ENCODE data around the gene DHX38.

DHX38 gene

GRCh38 chr16:72124148-72124547, 30.5 kb downstream of the DHX38 start:
- Histone ChIP-seq H4K8ac (ENCODE audit: low read depth, low read length) (no peak overlapping the region), H2BK15ac (ENCODE audit: low read length) (peak overlapping the region; percentile 1), H3K27me3 (ENCODE audit: control insufficient read depth in 3 of 3, insufficient read depth in 3 of 3, low read depth in 1 of 3, low read length in 3 of 3) (no peaks in the 10 kb centered on the region), H3K18ac (ENCODE audit: low read length) (no peak overlapping the region), H2AK5ac (ENCODE audit: low read depth, low read length) (peak overlapping the region; percentile 8), H2BK12ac (ENCODE audit: low read length) (no peak overlapping the region), H3K4ac (ENCODE audit: low read length) (no peak overlapping the region), H3K23ac (ENCODE audit: low read depth, low read length, poor library complexity) (peak overlapping the region; percentile 18), H2BK5ac (ENCODE audit: low read length) (no peak overlapping the region), H3K14ac (ENCODE audit: low read length) (no peak overlapping the region), H2BK120ac (ENCODE audit: low read depth, low read length) (peak overlapping the region; percentile 27), H3K4me2 (ENCODE audit: insufficient read depth, low read length, poor library complexity, severe bottlenecking) (no peak overlapping the region), H4K91ac (ENCODE audit: low read depth, low read length, poor library complexity) (no peak overlapping the region), H3K36me3 (replicated peaks in 1 of 2; ENCODE audit: control insufficient read depth in 2 of 2, insufficient read depth in 2 of 2, low read length in 2 of 2) (peaks cover 0 to 5% of the 10 kb centered on the region in 2 donors), H3K27ac (replicated peaks; ENCODE audit: low read length) (no peak overlapping the region), H3K9me3 (replicated peaks in 1 of 2; ENCODE audit: control insufficient read depth in 2 of 2, insufficient read depth in 1 of 2, low read depth in 1 of 2, low read length in 2 of 2) (peaks cover 0 to 2% of the 10 kb centered on the region in 2 donors), H3K4me3 (ENCODE audit: low read length in 2 of 2) (no peak overlapping the region), H3K9ac (ENCODE audit: low read depth, low read length, poor library complexity) (no peak overlapping the region), H3K79me1 (ENCODE audit: low read depth, low read length) (no peaks in the 10 kb centered on the region), H2AFZ (ENCODE audit: low read length) (no peak overlapping the region), H3K4me1 (ENCODE audit: control insufficient read depth in 2 of 2, insufficient read depth in 1 of 2, low read depth in 1 of 2, low read length in 2 of 2) (peaks cover 6 to 13% of the 10 kb centered on the region in 2 donors)
- WGBS, 2 donors (ENCODE audit: extremely low coverage in 2 of 2, insufficient read length in 2 of 2, insufficient replicate concordance in 1 of 2) = no CpG with 5 or more reads among the region's 3 CpGs
- no peak for DNase-seq (ENCODE audit: low spot score)

DNA sequence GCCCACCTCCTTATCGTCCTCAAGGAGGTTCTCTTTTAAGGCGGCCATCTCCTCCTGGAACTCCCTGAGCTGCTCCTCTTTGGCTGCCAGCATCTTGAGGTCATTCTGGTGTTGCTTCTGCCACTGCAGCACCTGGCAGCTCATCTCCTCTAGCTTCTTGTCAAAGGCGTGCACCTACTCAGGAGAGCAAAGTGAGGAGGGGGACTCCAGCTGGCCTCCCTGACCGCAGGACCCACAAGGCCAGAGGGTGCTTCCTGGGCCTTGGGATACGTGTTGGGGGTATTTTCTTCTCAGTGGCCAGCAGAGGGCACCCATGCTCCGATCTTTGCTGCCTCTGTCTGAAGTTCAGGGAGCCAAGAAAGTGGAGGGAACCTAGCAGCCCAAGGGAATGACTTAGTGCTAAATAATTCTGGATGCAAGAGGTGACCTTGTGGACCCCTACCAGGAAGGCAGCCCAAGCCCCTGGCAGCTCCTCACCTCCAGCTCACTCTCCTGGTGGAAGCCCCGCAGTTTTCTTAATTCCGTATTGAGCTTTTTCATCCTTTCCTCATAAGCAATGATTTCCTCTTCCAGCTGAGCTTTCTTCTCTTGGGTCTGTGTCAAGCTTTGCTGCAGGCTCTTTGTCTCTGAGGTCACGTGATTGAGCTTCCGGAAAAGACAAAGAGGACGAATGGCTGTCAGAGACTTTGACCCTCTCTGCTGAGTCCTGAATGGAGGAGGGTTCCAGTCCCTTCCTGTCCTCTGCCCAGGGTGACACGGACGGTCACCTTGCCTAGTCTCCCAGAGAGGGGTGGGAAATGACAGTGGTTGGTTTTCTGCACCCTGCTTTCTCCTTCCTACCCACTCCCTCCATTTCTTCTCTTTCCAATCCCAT, 31.4 kb downstream of the DHX38 start:
- no peak overlapping the region for H4K91ac ChIP-seq (ENCODE audit: low read depth, low read length, poor library complexity)
- H3K4me3 ChIP-seq (ENCODE audit: low read length in 2 of 2) = no peak overlapping the region
- H3K4ac ChIP-seq (ENCODE audit: low read length) = no peak overlapping the region
- H2AFZ ChIP-seq (ENCODE audit: low read length) = peak overlapping the region; percentile 79
- H2BK15ac ChIP-seq (ENCODE audit: low read length) = peak overlapping the region; percentile 1
- no peaks in the 10 kb centered on the region for H3K79me1 ChIP-seq (ENCODE audit: low read depth, low read length)
- H3K36me3 ChIP-seq (replicated peaks in 1 of 2; ENCODE audit: control insufficient read depth in 2 of 2, insufficient read depth in 2 of 2, low read length in 2 of 2) = peaks cover 0 to 5% of the 10 kb centered on the region in 2 donors
- no CpG with 5 or more reads among the region's 13 CpGs for WGBS, 2 donors (ENCODE audit: extremely low coverage in 2 of 2, insufficient read length in 2 of 2, insufficient replicate concordance in 1 of 2)
- no peak overlapping the region for H3K27ac ChIP-seq (replicated peaks; ENCODE audit: low read length)
- peak overlapping the region; percentile 27 for H2BK120ac ChIP-seq (ENCODE audit: low read depth, low read length)
- peaks cover 6 to 13% of the 10 kb centered on the region in 2 donors for H3K4me1 ChIP-seq (ENCODE audit: control insufficient read depth in 2 of 2, insufficient read depth in 1 of 2, low read depth in 1 of 2, low read length in 2 of 2)
- no peak overlapping the region for H4K8ac ChIP-seq (ENCODE audit: low read depth, low read length)
- H3K9ac ChIP-seq (ENCODE audit: low read depth, low read length, poor library complexity) = no peak overlapping the region
- H3K14ac ChIP-seq (ENCODE audit: low read length) = no peak overlapping the region
- H2BK5ac ChIP-seq (ENCODE audit: low read length) = no peak overlapping the region
- H3K23ac ChIP-seq (ENCODE audit: low read depth, low read length, poor library complexity) = no peak overlapping the region
- no peak overlapping the region for H2BK12ac ChIP-seq (ENCODE audit: low read length)
- peak; percentile 71 for DNase-seq (ENCODE audit: low spot score)
- peak overlapping the region; percentile 8 for H2AK5ac ChIP-seq (ENCODE audit: low read depth, low read length)
- peak overlapping the region; percentile 15 for H3K18ac ChIP-seq (ENCODE audit: low read length)
- H3K4me2 ChIP-seq (ENCODE audit: insufficient read depth, low read length, poor library complexity, severe bottlenecking) = no peak overlapping the region
- peaks cover 0 to 2% of the 10 kb centered on the region in 2 donors for H3K9me3 ChIP-seq (replicated peaks in 1 of 2; ENCODE audit: control insufficient read depth in 2 of 2, insufficient read depth in 1 of 2, low read depth in 1 of 2, low read length in 2 of 2)
- H3K27me3 ChIP-seq (ENCODE audit: control insufficient read depth in 3 of 3, insufficient read depth in 3 of 3, low read depth in 1 of 3, low read length in 3 of 3) = no peaks in the 10 kb centered on the region

DNA sequence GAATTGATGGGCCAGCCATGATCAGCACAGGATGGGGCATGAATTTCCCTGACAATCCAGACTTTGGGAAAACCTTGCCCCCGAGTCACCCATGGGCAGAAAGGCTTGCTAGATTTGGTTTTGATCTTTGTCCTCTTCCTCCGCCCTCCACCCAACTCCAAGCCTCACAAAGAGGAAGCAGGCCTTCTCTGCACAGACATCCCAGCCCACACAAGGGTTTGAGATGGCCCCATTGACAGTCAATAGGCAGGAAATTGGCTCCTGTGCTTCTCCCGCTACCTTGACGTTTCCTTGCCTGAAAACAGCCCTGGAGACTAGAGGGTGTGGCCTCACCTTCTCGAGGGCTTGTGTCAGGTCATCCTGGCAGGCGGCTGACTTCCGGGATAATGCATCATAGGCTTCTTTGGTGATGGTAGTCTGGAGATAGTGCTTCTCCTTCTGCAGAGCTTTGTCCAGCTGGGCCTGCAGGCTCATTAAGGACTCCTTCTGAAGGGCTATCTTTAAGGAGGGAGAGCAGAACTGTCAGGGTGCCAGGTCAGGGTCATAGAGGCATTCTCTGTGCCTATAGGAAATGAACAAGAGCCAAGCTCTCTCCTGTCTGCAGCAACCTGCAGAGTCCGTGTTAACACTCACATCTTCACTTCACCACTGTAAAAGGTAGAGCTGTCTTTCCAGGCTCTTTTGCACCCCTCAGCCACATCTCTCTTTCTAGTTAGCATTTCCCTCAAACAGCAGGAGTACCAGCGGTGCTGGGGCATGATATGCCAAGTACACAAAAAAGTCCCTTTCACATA, 32.2 kb downstream of the DHX38 start:
- peak overlapping the region; percentile 79 for H2AFZ ChIP-seq (ENCODE audit: low read length)
- H2BK12ac ChIP-seq (ENCODE audit: low read length) = no peak overlapping the region
- H3K79me1 ChIP-seq (ENCODE audit: low read depth, low read length) = no peaks in the 10 kb centered on the region
- no peak for DNase-seq (ENCODE audit: low spot score)
- H3K4me2 ChIP-seq (ENCODE audit: insufficient read depth, low read length, poor library complexity, severe bottlenecking) = no peak overlapping the region
- no peak overlapping the region for H3K23ac ChIP-seq (ENCODE audit: low read depth, low read length, poor library complexity)
- peaks cover 6 to 13% of the 10 kb centered on the region in 2 donors for H3K4me1 ChIP-seq (ENCODE audit: control insufficient read depth in 2 of 2, insufficient read depth in 1 of 2, low read depth in 1 of 2, low read length in 2 of 2)
- no peak overlapping the region for H4K8ac ChIP-seq (ENCODE audit: low read depth, low read length)
- no peak overlapping the region for H3K4ac ChIP-seq (ENCODE audit: low read length)
- H3K9me3 ChIP-seq (replicated peaks in 1 of 2; ENCODE audit: control insufficient read depth in 2 of 2, insufficient read depth in 1 of 2, low read depth in 1 of 2, low read length in 2 of 2) = peaks cover 0 to 2% of the 10 kb centered on the region in 2 donors
- no peak overlapping the region for H3K27ac ChIP-seq (replicated peaks; ENCODE audit: low read length)
- no peak overlapping the region for H3K14ac ChIP-seq (ENCODE audit: low read length)
- no peak overlapping the region for H3K9ac ChIP-seq (ENCODE audit: low read depth, low read length, poor library complexity)
- H2BK15ac ChIP-seq (ENCODE audit: low read length) = no peak overlapping the region
- H2BK5ac ChIP-seq (ENCODE audit: low read length) = no peak overlapping the region
- no peak overlapping the region for H2BK120ac ChIP-seq (ENCODE audit: low read depth, low read length)
- no peak overlapping the region for H4K91ac ChIP-seq (ENCODE audit: low read depth, low read length, poor library complexity)
- peaks cover 0 to 5% of the 10 kb centered on the region in 2 donors for H3K36me3 ChIP-seq (replicated peaks in 1 of 2; ENCODE audit: control insufficient read depth in 2 of 2, insufficient read depth in 2 of 2, low read length in 2 of 2)
- WGBS, 2 donors (ENCODE audit: extremely low coverage in 2 of 2, insufficient read length in 2 of 2, insufficient replicate concordance in 1 of 2) = no CpG with 5 or more reads among the region's 9 CpGs
- H3K18ac ChIP-seq (ENCODE audit: low read length) = no peak overlapping the region
- H3K4me3 ChIP-seq (ENCODE audit: low read length in 2 of 2) = no peak overlapping the region
- no peak overlapping the region for H2AK5ac ChIP-seq (ENCODE audit: low read depth, low read length)
- no peaks in the 10 kb centered on the region for H3K27me3 ChIP-seq (ENCODE audit: control insufficient read depth in 3 of 3, insufficient read depth in 3 of 3, low read depth in 1 of 3, low read length in 3 of 3)

- Histone ChIP-seq H3K27me3 (ENCODE audit: control insufficient read depth in 3 of 3, insufficient read depth in 3 of 3, low read depth in 1 of 3, low read length in 3 of 3) (no peaks in the 10 kb centered on the region), H2AFZ (ENCODE audit: low read length) (no peak overlapping the region), H3K36me3 (replicated peaks in 1 of 2; ENCODE audit: control insufficient read depth in 2 of 2, insufficient read depth in 2 of 2, low read length in 2 of 2) (peaks cover 0 to 5% of the 10 kb centered on the region in 2 donors), H2BK120ac (ENCODE audit: low read depth, low read length) (no peak overlapping the region), H3K79me1 (ENCODE audit: low read depth, low read length) (no peaks in the 10 kb centered on the region), H3K4me2 (ENCODE audit: insufficient read depth, low read length, poor library complexity, severe bottlenecking) (no peak overlapping the region), H3K4ac (ENCODE audit: low read length) (no peak overlapping the region), H4K8ac (ENCODE audit: low read depth, low read length) (no peak overlapping the region), H3K14ac (ENCODE audit: low read length) (no peak overlapping the region), H2AK5ac (ENCODE audit: low read depth, low read length) (no peak overlapping the region), H3K23ac (ENCODE audit: low read depth, low read length, poor library complexity) (no peak overlapping the region), H2BK5ac (ENCODE audit: low read length) (no peak overlapping the region), H2BK15ac (ENCODE audit: low read length) (no peak overlapping the region), H4K91ac (ENCODE audit: low read depth, low read length, poor library complexity) (no peak overlapping the region), H3K9me3 (replicated peaks in 1 of 2; ENCODE audit: control insufficient read depth in 2 of 2, insufficient read depth in 1 of 2, low read depth in 1 of 2, low read length in 2 of 2) (peaks cover 0 to 2% of the 10 kb centered on the region in 2 donors), H3K4me1 (ENCODE audit: control insufficient read depth in 2 of 2, insufficient read depth in 1 of 2, low read depth in 1 of 2, low read length in 2 of 2) (peaks cover 8 to 13% of the 10 kb centered on the region in 2 donors), H3K4me3 (ENCODE audit: low read length in 2 of 2) (no peak overlapping the region), H3K18ac (ENCODE audit: low read length) (no peak overlapping the region), H3K27ac (replicated peaks; ENCODE audit: low read length) (no peak overlapping the region), H2BK12ac (ENCODE audit: low read length) (no peak overlapping the region), H3K9ac (ENCODE audit: low read depth, low read length, poor library complexity) (no peak overlapping the region)
- no CpG with 5 or more reads among the region's 2 CpGs for WGBS, 2 donors (ENCODE audit: extremely low coverage in 2 of 2, insufficient read length in 2 of 2, insufficient replicate concordance in 1 of 2)
- no peak for DNase-seq (ENCODE audit: low spot score)
Observed at GRCh38 chr16:72126429-72126765, 32.8 kb downstream of the DHX38 start.
